HG03045 (cell line): ENCODE results near the gene KRT9.
"Not testable (repeated sequence)": the region's sequence is repeated elsewhere in the genome, so short reads cannot be mapped to it uniquely, and the experiment has no call there.

Experiments used
- ATAC-seq: cut with Tn5 transposase; IDR thresholded peaks from one replicate; pipeline ENCODE4 v1.9.1; 2021; ENCODE audit warnings: mild to moderate bottlenecking, moderate library complexity; ENCODE audit not compliant: unreplicated experiment

Gene KRT9, protein sequence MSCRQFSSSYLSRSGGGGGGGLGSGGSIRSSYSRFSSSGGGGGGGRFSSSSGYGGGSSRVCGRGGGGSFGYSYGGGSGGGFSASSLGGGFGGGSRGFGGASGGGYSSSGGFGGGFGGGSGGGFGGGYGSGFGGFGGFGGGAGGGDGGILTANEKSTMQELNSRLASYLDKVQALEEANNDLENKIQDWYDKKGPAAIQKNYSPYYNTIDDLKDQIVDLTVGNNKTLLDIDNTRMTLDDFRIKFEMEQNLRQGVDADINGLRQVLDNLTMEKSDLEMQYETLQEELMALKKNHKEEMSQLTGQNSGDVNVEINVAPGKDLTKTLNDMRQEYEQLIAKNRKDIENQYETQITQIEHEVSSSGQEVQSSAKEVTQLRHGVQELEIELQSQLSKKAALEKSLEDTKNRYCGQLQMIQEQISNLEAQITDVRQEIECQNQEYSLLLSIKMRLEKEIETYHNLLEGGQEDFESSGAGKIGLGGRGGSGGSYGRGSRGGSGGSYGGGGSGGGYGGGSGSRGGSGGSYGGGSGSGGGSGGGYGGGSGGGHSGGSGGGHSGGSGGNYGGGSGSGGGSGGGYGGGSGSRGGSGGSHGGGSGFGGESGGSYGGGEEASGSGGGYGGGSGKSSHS

DNA sequence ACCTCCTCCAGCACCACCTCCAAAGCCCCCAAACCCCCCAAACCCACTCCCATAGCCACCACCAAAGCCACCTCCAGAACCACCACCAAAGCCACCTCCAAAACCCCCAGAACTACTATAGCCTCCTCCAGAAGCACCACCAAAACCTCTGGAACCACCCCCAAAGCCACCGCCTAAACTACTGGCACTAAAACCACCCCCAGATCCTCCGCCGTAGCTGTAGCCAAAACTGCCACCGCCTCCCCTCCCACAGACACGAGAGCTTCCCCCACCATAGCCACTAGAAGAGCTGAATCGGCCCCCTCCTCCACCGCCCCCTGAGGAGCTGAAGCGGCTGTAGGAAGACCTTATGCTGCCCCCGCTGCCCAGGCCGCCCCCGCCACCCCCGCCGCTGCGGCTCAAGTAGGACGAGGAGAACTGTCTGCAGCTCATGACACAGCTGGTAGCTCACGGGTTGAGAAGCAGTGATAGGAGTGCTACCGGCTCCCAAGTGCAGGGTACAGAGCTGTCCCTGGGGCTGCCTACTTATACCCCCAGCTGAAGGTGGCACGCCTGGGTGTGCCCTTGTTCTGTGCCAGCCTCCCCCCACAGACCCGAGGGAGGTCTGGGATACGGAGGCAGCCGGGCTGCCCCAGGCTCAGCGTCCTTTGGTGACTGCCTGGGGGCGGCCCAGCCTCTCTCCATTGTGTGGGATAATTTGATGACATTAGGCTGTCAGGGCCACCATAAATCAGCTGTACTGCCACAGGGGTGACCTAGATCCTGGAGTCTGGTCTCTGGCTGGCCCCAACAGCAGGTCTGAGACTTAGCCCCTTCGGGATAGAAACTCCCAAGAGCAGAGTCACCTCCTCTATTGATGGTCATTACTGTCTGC, at the start of gene KRT9:
KRT9 (minus strand) TSS at position 499 of the 874 bp plus-strand sequence; CDS start at position 432, 67 bp downstream.
- ATAC-seq: no peak

- ATAC-seq: not testable (repeated sequence)
These were observed 49.6 kb upstream of the KRT9 start for GRCh38 chr17:41621435-41621817.

- ATAC-seq: no peak
These were observed 49.0 kb upstream of the KRT9 start for GRCh38 chr17:41620583-41621434.

- not testable (repeated sequence) for ATAC-seq
These were observed 48.2 kb upstream of the KRT9 start for GRCh38 chr17:41619927-41620582.

DNA sequence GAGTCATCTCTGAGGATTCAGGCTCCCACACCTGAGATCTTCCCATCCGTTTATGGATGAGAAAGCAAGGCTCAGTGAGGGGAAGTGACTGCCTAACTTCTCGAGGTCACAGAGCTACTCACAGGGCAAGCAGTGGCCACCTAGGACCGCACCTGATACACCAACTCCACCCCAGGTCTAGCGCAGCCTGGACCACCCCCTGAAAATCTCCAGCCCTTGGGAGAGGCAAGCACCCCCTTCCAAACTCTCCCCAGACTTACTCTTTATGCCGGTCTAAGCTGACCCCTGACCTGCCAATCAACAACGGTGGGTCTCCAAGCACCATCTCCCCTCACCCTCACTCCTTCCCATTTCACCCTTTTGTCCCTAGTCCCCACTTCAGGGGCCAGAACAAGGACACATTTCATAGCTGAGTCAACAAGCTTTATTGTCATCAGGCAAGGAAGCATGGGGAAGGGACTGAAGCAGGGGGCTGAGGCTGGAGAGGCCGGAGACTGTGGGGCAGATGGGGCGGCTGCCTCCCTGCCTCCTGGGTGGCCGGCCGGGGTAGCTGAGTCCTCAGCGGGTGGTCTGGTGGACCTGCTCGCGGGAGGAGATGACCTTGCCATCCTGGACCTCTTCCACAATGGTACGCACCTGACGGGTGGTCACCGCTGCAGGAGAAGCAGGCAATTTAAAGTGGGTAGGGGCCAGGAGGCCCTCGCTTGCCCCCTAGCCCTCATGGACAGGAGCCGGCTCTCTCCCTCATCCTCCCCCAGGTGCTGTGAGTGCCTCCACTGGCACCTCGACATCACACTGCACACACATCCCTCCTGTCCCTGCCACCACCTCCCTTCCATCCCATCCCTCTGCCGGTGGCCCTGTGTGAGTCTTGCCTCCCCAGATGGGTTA, 47.4 kb upstream of the KRT9 start:
- ATAC-seq: no peak

GRCh38 chr17:41618341-41619035, 46.6 kb upstream of the KRT9 start:
- ATAC-seq: no peak

GRCh38 chr17:41617698-41618097, 45.8 kb upstream of the KRT9 start:
- ATAC-seq: no peak

GRCh38 chr17:41617136-41617535, 45.3 kb upstream of the KRT9 start:
- ATAC-seq: no peak

DNA sequence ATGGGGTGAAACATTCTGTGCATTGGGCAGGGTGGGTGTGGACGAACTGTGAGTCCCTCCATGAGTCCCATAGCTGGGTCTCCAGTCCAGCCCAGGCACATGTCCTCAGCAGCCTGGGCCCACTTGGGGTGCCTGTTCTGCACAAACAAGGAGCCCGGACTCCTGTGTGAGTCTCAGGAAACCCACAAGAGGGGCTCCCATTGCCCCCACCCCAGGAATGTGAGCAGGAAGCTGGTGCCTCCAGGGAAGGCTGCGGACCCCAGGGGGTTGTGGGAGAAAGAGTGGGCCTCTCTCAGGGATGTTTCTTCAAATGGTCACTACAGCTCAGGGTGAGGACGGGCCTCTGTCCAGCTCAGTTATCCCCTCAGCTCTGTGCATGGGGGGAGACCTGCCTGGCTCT, 44.6 kb upstream of the KRT9 start:
- ATAC-seq: not testable (repeated sequence)

GRCh38 chr17:41615454-41615853, 43.6 kb upstream of the KRT9 start:
- no peak for ATAC-seq

DNA sequence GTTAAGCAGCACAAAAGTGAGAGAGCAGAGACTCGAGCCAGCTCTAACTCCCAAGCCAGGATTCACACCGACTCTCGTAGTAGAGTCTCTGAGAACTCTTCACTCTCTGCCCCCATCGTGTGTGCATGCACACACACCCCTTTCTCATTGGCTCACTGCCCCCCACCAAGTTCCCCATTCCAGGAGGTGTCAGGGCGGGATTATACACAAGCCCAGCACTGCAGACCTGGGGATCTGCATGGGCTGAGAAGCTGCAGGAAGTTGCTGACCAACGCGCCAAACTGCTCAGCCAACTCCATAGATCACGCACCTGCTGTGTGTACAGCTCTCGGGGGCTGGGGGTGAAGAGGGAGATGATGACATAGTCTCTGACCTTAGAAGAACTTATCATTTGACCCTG, 42.9 kb upstream of the KRT9 start:
- ATAC-seq: not testable (repeated sequence)

DNA sequence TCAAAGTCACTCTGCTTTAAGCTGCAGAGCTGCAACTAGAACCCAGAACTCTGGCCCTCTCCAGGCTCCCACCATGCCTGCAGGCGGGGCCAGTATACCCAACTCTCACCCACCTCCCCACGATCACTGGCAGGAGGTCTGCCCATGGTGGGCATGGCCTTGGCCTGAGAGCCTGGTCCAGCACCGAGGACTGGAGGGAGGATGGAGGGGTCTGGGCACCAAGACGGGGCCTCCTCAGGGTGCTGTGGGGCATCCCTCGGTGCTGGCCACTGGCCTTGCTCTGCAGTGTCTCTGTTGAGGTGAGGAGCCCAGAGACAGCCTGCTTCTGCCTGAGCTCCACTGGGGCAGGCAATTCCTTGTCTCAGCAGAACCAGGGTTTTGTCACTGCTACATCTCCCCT, 42.2 kb upstream of the KRT9 start:
- ATAC-seq: no peak

DNA sequence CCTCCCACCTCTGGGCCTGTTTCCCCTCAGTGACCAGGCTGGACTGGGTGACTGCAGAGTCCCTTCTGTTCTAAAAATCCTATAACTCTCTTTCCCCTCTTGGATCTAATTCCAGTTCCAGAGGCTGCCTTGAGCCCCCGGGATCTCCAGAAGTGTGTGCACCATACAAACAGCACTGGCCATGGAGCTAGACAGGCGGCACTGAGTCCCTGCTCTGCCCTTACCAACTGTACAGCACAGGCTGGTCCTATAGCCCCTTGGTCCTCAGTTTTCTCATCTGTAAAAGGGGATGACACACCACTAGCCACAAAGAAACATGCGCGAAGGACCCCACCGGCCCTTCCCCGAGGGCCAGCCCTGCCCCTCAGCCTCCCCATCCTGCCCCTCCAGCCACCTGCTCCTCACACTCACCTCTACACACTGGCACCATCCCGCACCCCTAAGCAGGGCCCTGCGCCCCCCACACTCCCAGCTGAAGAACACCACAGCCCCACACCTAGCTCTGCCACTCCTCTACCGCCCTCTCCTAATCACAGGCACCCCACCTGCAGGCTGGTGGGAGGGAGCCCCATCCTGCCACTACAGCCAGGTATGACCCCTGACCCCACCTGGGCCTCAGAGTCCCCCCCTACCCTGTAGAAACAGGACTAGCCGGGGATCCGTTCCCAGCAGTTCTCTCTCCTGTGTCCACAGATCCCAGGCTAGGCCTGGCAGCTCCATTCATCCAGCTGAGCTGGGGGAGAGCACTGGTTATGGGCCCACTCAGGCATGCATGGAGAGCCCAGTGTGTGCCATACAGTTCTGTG, 41.6 kb upstream of the KRT9 start:
- ATAC-seq: no peak

DNA sequence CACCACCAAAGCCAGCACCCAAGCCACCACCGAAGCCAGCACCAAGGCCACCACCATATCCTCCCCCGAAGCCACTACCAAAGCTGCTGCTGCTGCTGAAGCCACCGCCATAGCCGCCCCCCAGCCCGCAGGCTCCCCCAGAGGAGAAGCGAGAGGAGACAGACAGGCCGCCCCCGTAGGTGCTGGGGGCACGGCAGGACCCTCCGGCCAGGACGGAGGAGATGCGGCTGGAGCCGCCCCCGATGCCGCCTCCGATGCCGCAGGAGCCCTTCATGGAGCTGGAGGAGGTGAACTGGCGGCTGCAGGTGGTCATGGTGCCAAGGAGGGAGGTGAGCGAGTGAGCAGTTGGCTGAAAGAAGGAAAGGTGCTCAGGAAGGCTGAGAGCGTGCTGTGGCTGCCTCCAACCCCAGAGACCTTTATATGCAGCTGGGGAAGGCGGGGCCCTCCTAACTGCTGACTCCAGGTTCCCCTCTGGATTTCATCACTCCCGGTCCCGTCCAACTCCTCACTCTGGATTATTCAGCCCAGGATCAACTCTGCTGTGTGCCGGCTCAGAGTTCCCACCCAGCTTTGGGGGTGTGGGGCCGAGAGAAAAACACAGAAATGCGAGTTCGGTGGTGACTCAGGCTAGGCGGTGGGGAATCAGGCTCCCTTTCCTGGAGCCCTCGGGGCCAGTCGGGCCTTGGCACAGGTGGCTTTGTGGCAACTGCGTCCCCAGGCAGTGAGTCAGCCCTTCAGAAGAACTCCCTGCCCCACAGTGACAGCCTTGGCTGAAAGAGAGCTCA, 40.7 kb upstream of the KRT9 start, which contains the start of gene KRT16:
KRT16 (minus strand) TSS at position 392 of the 785 bp plus-strand sequence; CDS start at position 313, 79 bp downstream.
- not testable (repeated sequence) for ATAC-seq

GRCh38 chr17:41610965-41611640, 39.2 kb upstream of the KRT9 start:
- no peak for ATAC-seq

DNA sequence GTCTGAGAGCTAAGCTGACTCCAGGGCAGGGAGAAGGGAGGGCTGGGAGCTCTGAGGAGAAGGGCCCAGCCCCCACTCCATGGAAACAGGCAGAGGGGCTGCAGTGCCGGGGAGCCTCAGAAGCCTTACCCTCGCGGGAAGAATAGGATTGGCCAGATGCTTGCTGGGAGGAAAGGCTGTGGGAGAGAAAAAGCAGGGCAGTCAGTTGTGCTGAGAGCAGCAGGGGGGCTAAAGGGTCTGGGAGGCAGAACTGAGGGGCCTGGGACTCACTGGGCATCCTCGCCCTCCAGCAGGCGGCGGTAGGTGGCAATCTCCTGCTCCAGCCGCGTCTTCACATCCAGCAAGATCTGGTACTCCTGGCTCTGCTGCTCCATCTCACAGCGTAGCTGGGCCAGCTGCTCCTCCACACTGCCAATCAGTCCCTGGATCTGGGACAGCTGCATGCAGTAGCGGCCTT, 38.2 kb upstream of the KRT9 start:
- ATAC-seq: not testable (repeated sequence)
